Fibroblast of lung (primary cell): Measurements from ENCODE around the gene UIMC1. TPM values are rescaled to one million over a fixed set of nuclear protein-coding genes. Genes with fewer than 3 reads are reported as not detected.

Experiments used
- DNase-seq, 2 donors: peaks; one replicate each; pipeline versions ENCODE4 v3.0.0 to v3.0.0-alpha.2; 2010; ENCODE audit warnings: low read depth in 2 of 2
- H2AFZ ChIP-seq: 2 replicates; pipeline ENCODE4 v1.5.1; 2012; ENCODE audit warnings: low read length, control low read depth, inconsistent platforms
- H3K27ac ChIP-seq: 2 replicates; pipeline ENCODE4 v1.5.1; 2011; ENCODE audit warnings: low read length, control low read depth; ENCODE audit not compliant: insufficient read depth
- H3K27me3 ChIP-seq: 2 replicates; pipeline ENCODE4 v1.5.1; 2011; ENCODE audit warnings: mild to moderate bottlenecking, low read length; ENCODE audit not compliant: control insufficient read depth, insufficient read depth
- H3K36me3 ChIP-seq: 2 replicates; pipeline ENCODE4 v1.5.1; 2011; ENCODE audit warnings: low read length; ENCODE audit not compliant: control insufficient read depth, insufficient read depth
- H3K4me1 ChIP-seq: 2 replicates; pipeline ENCODE4 v1.5.1; 2011; ENCODE audit warnings: low read length; ENCODE audit not compliant: control insufficient read depth, insufficient read depth; ENCODE audit errors: extremely low read depth
- H3K4me2 ChIP-seq: 2 replicates; pipeline ENCODE4 v1.5.1; 2011; ENCODE audit warnings: low read length, control low read depth; ENCODE audit not compliant: insufficient read depth; ENCODE audit errors: extremely low read depth
- H3K4me3 ChIP-seq, 4 experiments: fragments of 200-600 bp in 1 of 4; sonication (generic) in 1 of 4; replicated peaks in 1 of 4; 2 replicates each; pipeline ENCODE4 v1.5.1; 2011 to 2016; ENCODE audit warnings: low read length in 4 of 4, low read depth in 3 of 4, mild to moderate bottlenecking in 3 of 4, control low read depth in 2 of 4, inconsistent platforms in 1 of 4, mixed read lengths in 1 of 4; ENCODE audit not compliant: insufficient read depth in 1 of 4; ENCODE audit errors: control extremely low read depth in 1 of 4
- H3K79me2 ChIP-seq: 2 replicates; pipeline ENCODE4 v1.5.1; 2012; ENCODE audit warnings: mild to moderate bottlenecking, low read length, inconsistent platforms; ENCODE audit not compliant: control insufficient read depth, insufficient read depth
- H3K9ac ChIP-seq: 2 replicates; pipeline ENCODE4 v1.5.1; 2011; ENCODE audit warnings: mild to moderate bottlenecking, low read length, control low read depth; ENCODE audit not compliant: insufficient read depth
- H3K9me3 ChIP-seq: 2 replicates; pipeline ENCODE4 v1.5.1; 2012; ENCODE audit warnings: low read depth, low read length; ENCODE audit not compliant: control insufficient read depth, insufficient read depth
- H4K20me1 ChIP-seq: 2 replicates; pipeline ENCODE4 v1.5.1; 2011; ENCODE audit warnings: low read length; ENCODE audit not compliant: control insufficient read depth, insufficient read depth; ENCODE audit errors: extremely low read depth
- CTCF ChIP-seq, 2 donors: IDR thresholded peaks in 1 of 2; conservative IDR thresholded peaks in 1 of 2; 1 replicate in 1 of 2; 2 replicates in 1 of 2; pipeline ENCODE4 v1.5.1; 2011 to 2012; ENCODE audit warnings: low read length in 2 of 2, control low read depth in 1 of 2, inconsistent platforms in 1 of 2, low read depth in 1 of 2, mild to moderate bottlenecking in 1 of 2
- EZH2 ChIP-seq: IDR thresholded peaks from 2 replicates; pipeline ENCODE4 v1.5.1; 2012; ENCODE audit warnings: low read length, control low read depth, mild to moderate bottlenecking; ENCODE audit errors: missing control alignments
- polyA plus RNA-seq, 2 donors: library from polyadenylated mRNA; depleted of rRNA in 1 of 2; stranded (reverse) in 1 of 2; unstranded in 1 of 2; fragments of >200 nt; gene quantifications; 2 replicates each; pipeline ENCODE4 v1.2.1, GENCODE V29; 2011 to 2012; ENCODE audit warnings: missing spikeins in 1 of 2
- total RNA-seq: library from RNA; depleted of rRNA; stranded (reverse); fragments of >200 nt; gene quantifications from 2 replicates; pipeline ENCODE4 v1.2.1, GENCODE V29; 2014

Gene UIMC1
- total and polyA plus RNA-seq, 2 donors (not counting 1 experiment from before 2014, with no cell fraction given): 19.4 to 36.7 TPM

GRCh38 chr5:176889321-176890280 lies 117.0 kb downstream of the UIMC1 start:
- no peak overlapping the region for H2AFZ ChIP-seq
- no peaks in the 10 kb centered on the region for H3K4me1 ChIP-seq
- no peaks in the 10 kb centered on the region for H4K20me1 ChIP-seq
- TF ChIP-seq CTCF (conservative IDR thresholded peaks at IDR 0.05 in 1 of 2, IDR thresholded peaks at IDR 0.05 in 1 of 2; ENCODE audit: low read depth in 1 of 2, low read length in 2 of 2) (no peak), EZH2 (no peak)
- no peak overlapping the region for H3K27ac ChIP-seq
- no peaks in the 10 kb centered on the region for H3K36me3 ChIP-seq
- peaks cover 17% of the 10 kb centered on the region for H3K27me3 ChIP-seq
- no peak overlapping the region for H3K4me2 ChIP-seq
- no peak for DNase-seq
- H3K9me3 ChIP-seq: no peaks in the 10 kb centered on the region
- H3K79me2 ChIP-seq: no peaks in the 10 kb centered on the region
- no peak overlapping the region for H3K9ac ChIP-seq
- H3K4me3 ChIP-seq: no peak overlapping the region

DNA sequence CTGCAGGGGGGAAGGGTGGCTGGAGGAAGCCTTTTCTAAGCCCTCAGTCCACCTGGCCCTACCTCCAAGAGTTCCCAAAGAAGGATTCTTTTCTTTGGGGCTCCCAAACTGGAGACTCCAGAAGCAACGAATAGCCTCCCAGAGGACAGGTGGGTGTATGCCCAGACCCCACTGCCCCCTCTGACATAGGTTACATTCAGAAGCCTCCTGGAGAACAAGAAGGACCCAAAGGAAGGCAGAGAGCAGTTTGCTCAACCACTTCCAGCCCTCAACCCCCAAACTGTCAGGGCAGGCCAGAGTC lies 117.8 kb downstream of the UIMC1 start:
- Histone ChIP-seq H4K20me1 (no peaks in the 10 kb centered on the region), H3K9me3 (no peaks in the 10 kb centered on the region), H3K36me3 (no peaks in the 10 kb centered on the region), H3K4me3 (no peak overlapping the region), H3K9ac (no peak overlapping the region), H3K79me2 (no peaks in the 10 kb centered on the region), H2AFZ (no peak overlapping the region), H3K27me3 (peaks cover 19% of the 10 kb centered on the region), H3K27ac (no peak overlapping the region), H3K4me2 (no peak overlapping the region), H3K4me1 (no peaks in the 10 kb centered on the region)
- no peak for DNase-seq
- no peak for TF ChIP-seq CTCF (conservative IDR thresholded peaks at IDR 0.05 in 1 of 2, IDR thresholded peaks at IDR 0.05 in 1 of 2; ENCODE audit: low read depth in 1 of 2, low read length in 2 of 2)
- no peak for TF ChIP-seq EZH2

DNA sequence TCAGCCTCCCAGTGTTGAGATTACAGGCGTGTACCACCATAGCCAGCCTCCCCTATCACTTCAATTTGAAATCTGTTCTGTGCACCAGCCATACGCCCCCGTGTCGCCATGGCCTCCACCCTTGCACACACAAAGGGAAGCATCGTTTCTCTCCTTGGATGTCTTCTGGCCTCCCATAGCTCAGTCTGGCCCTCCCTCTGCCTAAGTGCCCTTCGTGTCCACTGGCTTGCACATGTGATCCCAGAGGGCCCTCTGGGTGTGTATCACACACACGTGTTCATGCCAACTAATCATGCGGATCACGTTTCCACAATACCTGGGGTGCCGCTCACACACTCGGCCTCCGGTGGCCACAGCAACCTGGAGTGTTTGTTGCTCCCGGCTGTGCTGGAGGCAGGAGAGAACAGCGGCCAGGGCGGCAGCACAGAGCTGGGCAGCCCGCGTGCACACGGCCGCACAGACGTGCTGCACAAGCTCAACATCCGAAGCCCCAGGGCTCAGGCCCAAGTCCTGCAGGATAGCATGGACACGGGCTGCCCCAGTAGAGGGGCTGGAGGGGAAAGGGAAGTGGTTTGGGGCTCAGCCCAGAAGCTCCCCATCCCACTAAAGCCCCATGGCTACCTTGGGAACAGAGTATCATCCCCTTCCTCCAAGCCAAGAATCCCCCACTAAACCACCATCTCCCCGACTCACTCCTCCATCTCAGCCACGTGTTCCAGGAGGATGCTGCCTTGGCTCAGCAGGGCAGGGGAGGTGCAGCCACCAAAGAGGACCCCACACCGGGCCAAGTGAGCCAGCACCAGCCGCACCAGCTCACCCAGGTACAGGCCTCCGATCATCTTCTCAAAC lies 118.3 kb downstream of the UIMC1 start:
- Histone ChIP-seq H3K4me2 (no peak overlapping the region), H3K79me2 (no peaks in the 10 kb centered on the region)
- DNase-seq: no peak

More for the DNA sequence above, 118.3 kb downstream of the UIMC1 start:
- Histone ChIP-seq H3K27ac (no peak overlapping the region), H3K4me1 (no peaks in the 10 kb centered on the region), H3K9ac (no peak overlapping the region), H3K4me3 (no peak overlapping the region), H4K20me1 (no peaks in the 10 kb centered on the region), H3K27me3 (peaks cover 19% of the 10 kb centered on the region), H3K36me3 (no peaks in the 10 kb centered on the region), H3K9me3 (no peaks in the 10 kb centered on the region), H2AFZ (no peak overlapping the region)
- TF ChIP-seq EZH2 (no peak), CTCF (conservative IDR thresholded peaks at IDR 0.05 in 1 of 2, IDR thresholded peaks at IDR 0.05 in 1 of 2; ENCODE audit: low read depth in 1 of 2, low read length in 2 of 2) (no peak)
